Stimulated activated naive CD4-positive, alpha-beta T cell (primary cell): ENCODE data around the gene FAM107B.

Experiments
- DNase-seq, 6 experiments: peaks; one replicate each; lab custom pipeline; 2025; lab: John Stamatoyannopoulos, UW

Gene FAM107B

GRCh38 chr10:14489522-14490177, 285.0 kb downstream of the FAM107B start:
- DNase-seq = no peak

GRCh38 chr10:14487488-14487883, 287.2 kb downstream of the FAM107B start:
- DNase-seq = no peak

GRCh38 chr10:14486777-14487487, 287.8 kb downstream of the FAM107B start:
- no peak for DNase-seq

- no peak for DNase-seq
These were observed 288.7 kb downstream of the FAM107B start for GRCh38 chr10:14485986-14486385.

GRCh38 chr10:14483417-14483816, 291.3 kb downstream of the FAM107B start:
- no peak for DNase-seq

GRCh38 chr10:14481752-14482151, 292.9 kb downstream of the FAM107B start:
- DNase-seq = no peak

GRCh38 chr10:14481014-14481413, 293.7 kb downstream of the FAM107B start:
- DNase-seq = no peak

GRCh38 chr10:14478604-14479003, 296.1 kb downstream of the FAM107B start:
- DNase-seq = no peak

- DNase-seq = no peak
These were observed 296.5 kb downstream of the FAM107B start for GRCh38 chr10:14478201-14478600.

GRCh38 chr10:14477408-14477710, 297.3 kb downstream of the FAM107B start:
- no peak for DNase-seq

- DNase-seq = no peak
These were observed 297.9 kb downstream of the FAM107B start for GRCh38 chr10:14476641-14477407.

GRCh38 chr10:14476006-14476405, 298.7 kb downstream of the FAM107B start:
- DNase-seq = no peak

GRCh38 chr10:14474656-14475055, 300.0 kb downstream of the FAM107B start:
- DNase-seq = no peak

- no peak for DNase-seq
These were observed 303.8 kb downstream of the FAM107B start for GRCh38 chr10:14470920-14471319.

- no peak for DNase-seq
These were observed 306.0 kb downstream of the FAM107B start for GRCh38 chr10:14468726-14469125.
